Measurements from ENCODE around the gene POU2AF1.
"Not testable (repeated sequence)": the region's sequence is repeated elsewhere in the genome, so short reads cannot be mapped to it uniquely, and the experiment has no call there.

DNA sequence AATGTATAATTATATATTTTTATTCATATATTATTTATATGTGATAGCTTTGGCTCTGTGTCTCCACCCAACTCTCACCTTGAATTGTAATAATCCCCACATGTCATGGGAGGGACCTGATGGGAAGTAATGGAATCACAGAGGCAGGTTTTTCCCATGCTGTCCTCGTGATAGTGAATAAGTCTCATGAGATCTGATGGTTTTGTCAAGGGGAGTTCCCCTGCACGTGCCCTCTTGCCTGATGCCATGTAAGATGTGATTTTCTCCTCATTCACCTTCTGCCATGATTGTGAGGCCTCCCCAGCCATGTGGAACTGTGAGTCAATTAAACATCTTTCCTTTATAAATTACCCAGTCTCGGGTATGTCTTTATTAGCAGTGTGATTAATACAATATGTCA lies 22.9 kb upstream of the POU2AF1 start:
- TF ChIP-seq EZH2 (IDR thresholded peaks at IDR 0.05; ENCODE audit: low read depth, unreplicated experiment); POLR2AphosphoS5 (IDR thresholded peaks at IDR 0.05; ENCODE audit: low read depth); EZH2phosphoT487 (IDR thresholded peaks at IDR 0.05; ENCODE audit: unreplicated experiment); NANOG (IDR thresholded peaks at IDR 0.05; ENCODE audit: borderline replicate concordance): not testable (repeated sequence)
- TF ChIP-seq, protein P1, sequence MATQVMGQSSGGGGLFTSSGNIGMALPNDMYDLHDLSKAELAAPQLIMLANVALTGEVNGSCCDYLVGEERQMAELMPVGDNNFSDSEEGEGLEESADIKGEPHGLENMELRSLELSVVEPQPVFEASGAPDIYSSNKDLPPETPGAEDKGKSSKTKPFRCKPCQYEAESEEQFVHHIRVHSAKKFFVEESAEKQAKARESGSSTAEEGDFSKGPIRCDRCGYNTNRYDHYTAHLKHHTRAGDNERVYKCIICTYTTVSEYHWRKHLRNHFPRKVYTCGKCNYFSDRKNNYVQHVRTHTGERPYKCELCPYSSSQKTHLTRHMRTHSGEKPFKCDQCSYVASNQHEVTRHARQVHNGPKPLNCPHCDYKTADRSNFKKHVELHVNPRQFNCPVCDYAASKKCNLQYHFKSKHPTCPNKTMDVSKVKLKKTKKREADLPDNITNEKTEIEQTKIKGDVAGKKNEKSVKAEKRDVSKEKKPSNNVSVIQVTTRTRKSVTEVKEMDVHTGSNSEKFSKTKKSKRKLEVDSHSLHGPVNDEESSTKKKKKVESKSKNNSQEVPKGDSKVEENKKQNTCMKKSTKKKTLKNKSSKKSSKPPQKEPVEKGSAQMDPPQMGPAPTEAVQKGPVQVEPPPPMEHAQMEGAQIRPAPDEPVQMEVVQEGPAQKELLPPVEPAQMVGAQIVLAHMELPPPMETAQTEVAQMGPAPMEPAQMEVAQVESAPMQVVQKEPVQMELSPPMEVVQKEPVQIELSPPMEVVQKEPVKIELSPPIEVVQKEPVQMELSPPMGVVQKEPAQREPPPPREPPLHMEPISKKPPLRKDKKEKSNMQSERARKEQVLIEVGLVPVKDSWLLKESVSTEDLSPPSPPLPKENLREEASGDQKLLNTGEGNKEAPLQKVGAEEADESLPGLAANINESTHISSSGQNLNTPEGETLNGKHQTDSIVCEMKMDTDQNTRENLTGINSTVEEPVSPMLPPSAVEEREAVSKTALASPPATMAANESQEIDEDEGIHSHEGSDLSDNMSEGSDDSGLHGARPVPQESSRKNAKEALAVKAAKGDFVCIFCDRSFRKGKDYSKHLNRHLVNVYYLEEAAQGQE (IDR thresholded peaks at IDR 0.05; ENCODE audit: unreplicated experiment), result not testable (repeated sequence)
- TF ChIP-seq, protein P2, sequence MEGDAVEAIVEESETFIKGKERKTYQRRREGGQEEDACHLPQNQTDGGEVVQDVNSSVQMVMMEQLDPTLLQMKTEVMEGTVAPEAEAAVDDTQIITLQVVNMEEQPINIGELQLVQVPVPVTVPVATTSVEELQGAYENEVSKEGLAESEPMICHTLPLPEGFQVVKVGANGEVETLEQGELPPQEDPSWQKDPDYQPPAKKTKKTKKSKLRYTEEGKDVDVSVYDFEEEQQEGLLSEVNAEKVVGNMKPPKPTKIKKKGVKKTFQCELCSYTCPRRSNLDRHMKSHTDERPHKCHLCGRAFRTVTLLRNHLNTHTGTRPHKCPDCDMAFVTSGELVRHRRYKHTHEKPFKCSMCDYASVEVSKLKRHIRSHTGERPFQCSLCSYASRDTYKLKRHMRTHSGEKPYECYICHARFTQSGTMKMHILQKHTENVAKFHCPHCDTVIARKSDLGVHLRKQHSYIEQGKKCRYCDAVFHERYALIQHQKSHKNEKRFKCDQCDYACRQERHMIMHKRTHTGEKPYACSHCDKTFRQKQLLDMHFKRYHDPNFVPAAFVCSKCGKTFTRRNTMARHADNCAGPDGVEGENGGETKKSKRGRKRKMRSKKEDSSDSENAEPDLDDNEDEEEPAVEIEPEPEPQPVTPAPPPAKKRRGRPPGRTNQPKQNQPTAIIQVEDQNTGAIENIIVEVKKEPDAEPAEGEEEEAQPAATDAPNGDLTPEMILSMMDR (conservative IDR thresholded peaks at IDR 0.05; ENCODE audit: low read depth in 2 of 2), result not testable (repeated sequence)

All from GM23338 (cell line).